Measurements from ENCODE around the gene AKAP8.

DNA sequence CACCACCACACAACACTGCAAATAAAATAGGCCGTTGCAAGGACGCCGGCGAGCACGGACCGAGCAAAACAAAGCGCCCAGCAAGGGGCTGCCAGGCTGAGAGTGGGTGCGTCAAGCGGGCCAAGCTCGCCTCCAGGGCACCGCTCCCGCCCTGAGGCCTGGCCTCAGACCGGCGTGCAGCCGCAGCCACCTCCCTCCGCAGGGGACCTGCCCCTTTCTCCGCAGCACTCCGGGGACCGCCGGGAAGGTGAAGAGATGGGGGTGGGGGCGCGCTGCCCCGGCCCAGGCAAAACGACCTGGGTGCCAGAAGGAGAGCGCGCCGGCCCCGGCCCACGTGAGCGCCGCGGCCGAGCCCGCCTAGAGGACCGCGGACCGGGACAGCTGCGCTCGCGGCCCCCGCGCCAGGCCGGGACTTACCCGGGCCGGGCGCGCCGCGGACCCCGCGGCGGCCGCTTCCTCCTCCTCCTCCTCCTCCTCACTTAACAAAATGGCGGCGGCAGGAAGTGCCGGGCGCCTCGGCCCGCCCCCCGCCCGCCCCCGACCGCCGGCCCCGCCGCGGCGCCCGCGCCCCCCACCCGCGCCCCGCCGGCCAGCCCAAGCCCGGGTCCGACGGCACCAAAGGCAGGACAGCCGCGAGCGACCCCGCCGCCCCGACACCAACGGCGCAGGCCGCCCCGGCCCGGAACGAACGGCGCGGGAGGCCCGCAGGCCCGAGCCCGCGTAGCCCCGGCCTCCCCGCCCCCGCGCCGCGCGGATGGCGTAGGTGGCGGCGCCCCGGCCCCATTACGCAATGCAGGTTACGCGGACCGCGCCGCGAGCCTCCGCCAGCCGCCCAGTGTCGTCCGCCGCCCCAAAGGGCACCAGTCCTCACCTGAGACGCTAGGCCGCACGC, 47.9 kb downstream of the AKAP8 start:
- TF ChIP-seq, protein P1, sequence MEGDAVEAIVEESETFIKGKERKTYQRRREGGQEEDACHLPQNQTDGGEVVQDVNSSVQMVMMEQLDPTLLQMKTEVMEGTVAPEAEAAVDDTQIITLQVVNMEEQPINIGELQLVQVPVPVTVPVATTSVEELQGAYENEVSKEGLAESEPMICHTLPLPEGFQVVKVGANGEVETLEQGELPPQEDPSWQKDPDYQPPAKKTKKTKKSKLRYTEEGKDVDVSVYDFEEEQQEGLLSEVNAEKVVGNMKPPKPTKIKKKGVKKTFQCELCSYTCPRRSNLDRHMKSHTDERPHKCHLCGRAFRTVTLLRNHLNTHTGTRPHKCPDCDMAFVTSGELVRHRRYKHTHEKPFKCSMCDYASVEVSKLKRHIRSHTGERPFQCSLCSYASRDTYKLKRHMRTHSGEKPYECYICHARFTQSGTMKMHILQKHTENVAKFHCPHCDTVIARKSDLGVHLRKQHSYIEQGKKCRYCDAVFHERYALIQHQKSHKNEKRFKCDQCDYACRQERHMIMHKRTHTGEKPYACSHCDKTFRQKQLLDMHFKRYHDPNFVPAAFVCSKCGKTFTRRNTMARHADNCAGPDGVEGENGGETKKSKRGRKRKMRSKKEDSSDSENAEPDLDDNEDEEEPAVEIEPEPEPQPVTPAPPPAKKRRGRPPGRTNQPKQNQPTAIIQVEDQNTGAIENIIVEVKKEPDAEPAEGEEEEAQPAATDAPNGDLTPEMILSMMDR (conservative IDR thresholded peaks at IDR 0.05; ENCODE audit: low read depth, low read length): no peak
- TF ChIP-seq POLR2A (IDR thresholded peaks at IDR 0.05; ENCODE audit: low read depth, low read length) (peak; percentile 54), BHLHE40 (IDR thresholded peaks at IDR 0.05; ENCODE audit: low read depth, low read length) (no peak), RFX5 (IDR thresholded peaks at IDR 0.05; ENCODE audit: low read depth, low read length) (no peak), RAD21 (IDR thresholded peaks at IDR 0.05; ENCODE audit: low read length) (no peak)

Measured in IMR-90 (cell line).